Stimulated activated CD4-positive, alpha-beta T cell treated with anti-CD3 and anti-CD28 coated beads, Interleukin-2, amount 100 ng/mL, for 4 hours (primary cell): ENCODE measurements around the gene SEC22B.
"Not testable (repeated sequence)": the region's sequence is repeated elsewhere in the genome, so short reads cannot be mapped to it uniquely, and the experiment has no call there.

Source experiments
- DNase-seq: peaks from one replicate; pipeline ENCODE4 v3.0.0-alpha.2; 2020; ENCODE audit warnings: low read depth

Gene SEC22B

DNA sequence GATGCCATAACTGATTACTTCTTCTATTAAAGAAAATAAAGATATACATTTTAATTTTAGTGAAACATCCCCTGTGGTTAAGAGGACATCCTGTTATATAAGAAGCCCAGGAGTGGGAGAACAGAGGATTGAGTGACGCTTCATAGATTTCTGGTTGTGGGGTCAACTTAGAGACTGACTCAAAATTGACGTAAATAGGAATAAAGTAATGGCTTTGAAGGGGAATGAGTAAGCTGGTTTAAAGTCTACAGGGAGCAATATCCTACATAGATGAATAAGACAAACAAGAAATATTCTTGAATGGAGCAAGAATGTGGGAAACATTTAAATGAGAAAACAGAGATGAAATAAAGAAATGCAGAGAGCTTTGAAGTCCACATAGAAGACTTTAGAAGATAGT, 60.2 kb downstream of the SEC22B start:
- not testable (repeated sequence) for DNase-seq

- DNase-seq = not testable (repeated sequence)
Measured at GRCh38 chr1:120113134-120113533, 63.2 kb downstream of the SEC22B start.

- not testable (repeated sequence) for DNase-seq
Measured at GRCh38 chr1:120112212-120112611, 64.1 kb downstream of the SEC22B start.

- DNase-seq = not testable (repeated sequence)
Measured at GRCh38 chr1:120111771-120112170, 64.5 kb downstream of the SEC22B start.

GRCh38 chr1:120111008-120111407, 65.3 kb downstream of the SEC22B start:
- not testable (repeated sequence) for DNase-seq

- not testable (repeated sequence) for DNase-seq
Measured at GRCh38 chr1:120109656-120110055, 66.7 kb downstream of the SEC22B start.

DNA sequence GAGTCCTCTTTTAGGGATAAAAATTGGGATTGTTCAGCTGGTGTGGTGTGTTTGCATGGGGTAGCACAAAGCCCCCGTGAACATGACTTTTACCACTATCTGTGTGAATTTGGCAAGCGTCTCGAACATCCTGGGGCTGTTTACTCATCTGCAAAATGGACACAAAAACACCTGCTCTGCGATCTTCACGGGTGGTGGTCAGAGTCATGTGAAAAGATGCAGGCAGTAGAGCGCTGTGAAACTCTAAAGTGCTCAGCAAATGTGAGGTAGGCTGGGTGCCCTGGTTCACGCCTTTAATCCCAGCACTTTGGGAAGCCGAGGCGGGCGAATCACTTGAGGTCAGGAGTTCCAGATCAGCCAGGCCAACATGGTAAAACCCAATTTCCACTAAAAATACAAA, 67.1 kb downstream of the SEC22B start:
- not testable (repeated sequence) for DNase-seq

GRCh38 chr1:120105288-120105687, 71.0 kb downstream of the SEC22B start:
- DNase-seq = not testable (repeated sequence)

DNA sequence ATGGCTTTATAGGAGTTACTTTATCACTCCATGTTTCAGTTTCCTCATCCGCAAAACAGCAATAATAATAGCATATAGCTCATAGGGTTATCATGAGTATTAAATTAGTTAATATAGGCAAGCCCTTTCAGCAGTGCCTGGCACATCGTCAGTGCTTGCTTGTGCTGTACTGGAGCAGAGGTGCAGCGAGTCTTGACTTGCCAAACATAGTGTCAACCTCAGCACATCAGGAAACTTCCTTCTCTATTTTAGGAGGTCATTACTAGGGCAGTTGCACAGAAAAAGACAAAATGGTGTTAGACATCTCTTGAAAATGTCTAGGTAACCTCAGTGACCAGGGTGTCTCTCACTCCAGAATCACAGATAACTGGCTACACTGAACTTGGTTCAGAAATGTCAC, 72.6 kb downstream of the SEC22B start:
- not testable (repeated sequence) for DNase-seq

- DNase-seq = not testable (repeated sequence)
Measured at GRCh38 chr1:120101593-120101992, 74.7 kb downstream of the SEC22B start.
